Endodermal cell (in vitro differentiated cells): ENCODE results near the gene TPP1. TPM values are rescaled to one million over a fixed set of nuclear protein-coding genes. Genes with fewer than 3 reads are reported as not detected.

Experiments
- DNase-seq: peaks from one replicate; pipeline ENCODE4 v3.0.0-alpha.2; 2017
- H3K27ac ChIP-seq: 2 replicates; pipeline ENCODE4 v1.5.1; 2013; ENCODE audit warnings: mild to moderate bottlenecking, low read depth, low read length, moderate library complexity
- H3K27me3 ChIP-seq: 2 replicates; pipeline ENCODE4 v1.6.1; 2013; ENCODE audit warnings: mild to moderate bottlenecking, low read length, moderate library complexity; ENCODE audit not compliant: insufficient read depth, control insufficient read depth, poor library complexity, severe bottlenecking
- H3K36me3 ChIP-seq: 2 replicates; pipeline ENCODE4 v1.7.0; 2013; ENCODE audit warnings: mild to moderate bottlenecking, low read length, moderate library complexity; ENCODE audit not compliant: control insufficient read depth, insufficient read depth
- H3K4me1 ChIP-seq: one replicate; pipeline ENCODE4 v1.7.0; 2013; ENCODE audit warnings: low read length; ENCODE audit not compliant: control insufficient read depth, insufficient read depth
- H3K4me3 ChIP-seq: 2 replicates; pipeline ENCODE4 v1.5.1; 2013; ENCODE audit warnings: mild to moderate bottlenecking, low read length, moderate library complexity
- H3K9ac ChIP-seq: 2 replicates; pipeline ENCODE4 v1.6.1; 2013; ENCODE audit warnings: mild to moderate bottlenecking, low read length, moderate library complexity; ENCODE audit not compliant: poor library complexity, severe bottlenecking; ENCODE audit errors: extremely low read depth
- H3K9me3 ChIP-seq: 2 replicates; pipeline ENCODE4 v1.6.1; 2013; ENCODE audit warnings: mild to moderate bottlenecking, low read length, moderate library complexity; ENCODE audit not compliant: control insufficient read depth
- H3K27ac Mint-ChIP-seq: 2 replicates; pipeline ENCODE4 v1.8.0; 2020; ENCODE audit warnings: mixed read lengths
- H3K27me3 Mint-ChIP-seq: 2 replicates; pipeline ENCODE4 v1.8.0; 2021; ENCODE audit warnings: mild to moderate bottlenecking, mixed read lengths; ENCODE audit not compliant: insufficient read depth
- H3K36me3 Mint-ChIP-seq: 2 replicates; pipeline ENCODE4 v1.8.0; 2020; ENCODE audit warnings: low read depth, mixed read lengths
- H3K4me1 Mint-ChIP-seq: 2 replicates; pipeline ENCODE4 v1.8.0; 2020; ENCODE audit warnings: mixed read lengths
- H3K4me3 Mint-ChIP-seq: 2 replicates; pipeline ENCODE4 v1.8.0; 2020; ENCODE audit warnings: mild to moderate bottlenecking, moderate library complexity, mixed read lengths
- H3K9me3 Mint-ChIP-seq: 2 replicates; pipeline ENCODE4 v1.8.0; 2020; ENCODE audit warnings: mild to moderate bottlenecking, mixed read lengths
- WGBS, 2 experiments: methylation state at CpG; one replicate each; pipeline versions ENCODE4 v1.1.5 to v1.1.7; 2013; ENCODE audit warnings: missing lambda C conversion rate in 2 of 2, mixed read lengths in 1 of 2; ENCODE audit not compliant: insufficient coverage in 1 of 2, insufficient read length in 1 of 2; 5-methylcytosine and 5-hydroxymethylcytosine counted together
- total RNA-seq, 2 donors: library from RNA; stranded (reverse); fragmentation: NEBNext Ultra II Directional in 1 of 2; extraction: Animal tissue kit (Norgen Biotek cat#: 25700) in 1 of 2; gene quantifications; 2 replicates in 1 of 2; 3 replicates in 1 of 2; pipeline ENCODE4 v1.2.1, GENCODE V29; 2021
- TF ChIP-seq, protein P1 (sequence below): fragments of 200-600 bp; sonication (generic); conservative IDR thresholded peaks from 2 replicates; pipeline ENCODE4 v1.5.0; 2021; ENCODE audit warnings: antibody characterized with exemption, mild to moderate bottlenecking

TPP1 gene
- total RNA-seq, 2 donors from 2014 or later, result 68.3 to 71.0 TPM

DNA sequence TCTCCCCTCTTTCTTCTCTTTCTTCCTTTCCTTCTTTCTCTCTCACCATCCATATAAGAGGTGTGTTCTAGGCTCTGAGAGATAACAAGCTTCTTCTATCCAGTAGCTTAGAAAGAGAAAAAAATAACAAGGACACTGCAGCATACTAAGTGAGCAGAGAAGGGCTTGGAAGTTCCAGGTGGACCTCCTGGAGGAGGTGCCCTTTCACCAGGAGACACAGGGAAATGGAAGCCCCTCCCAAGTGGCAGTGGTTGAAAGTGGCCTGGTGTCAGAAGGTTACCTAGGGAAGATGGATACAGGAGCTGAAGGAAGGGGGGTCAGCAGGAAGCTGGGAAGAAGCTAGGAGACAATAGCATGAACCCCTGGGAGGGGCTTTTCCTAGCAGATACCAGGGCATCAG lies 30.9 kb upstream of the TPP1 start:
- Histone ChIP-seq H3K27me3 (no peaks in the 10 kb centered on the region), H3K9me3 (no peaks in the 10 kb centered on the region), H3K4me3 (no peak overlapping the region), H3K9ac (no peak overlapping the region), H3K36me3 (peaks cover 3% of the 10 kb centered on the region), H3K4me1 (no peaks in the 10 kb centered on the region), H3K27ac (no peak overlapping the region)
- no peaks in the 10 kb centered on the region for H3K9me3 Mint-ChIP-seq
- TF ChIP-seq, protein P1, sequence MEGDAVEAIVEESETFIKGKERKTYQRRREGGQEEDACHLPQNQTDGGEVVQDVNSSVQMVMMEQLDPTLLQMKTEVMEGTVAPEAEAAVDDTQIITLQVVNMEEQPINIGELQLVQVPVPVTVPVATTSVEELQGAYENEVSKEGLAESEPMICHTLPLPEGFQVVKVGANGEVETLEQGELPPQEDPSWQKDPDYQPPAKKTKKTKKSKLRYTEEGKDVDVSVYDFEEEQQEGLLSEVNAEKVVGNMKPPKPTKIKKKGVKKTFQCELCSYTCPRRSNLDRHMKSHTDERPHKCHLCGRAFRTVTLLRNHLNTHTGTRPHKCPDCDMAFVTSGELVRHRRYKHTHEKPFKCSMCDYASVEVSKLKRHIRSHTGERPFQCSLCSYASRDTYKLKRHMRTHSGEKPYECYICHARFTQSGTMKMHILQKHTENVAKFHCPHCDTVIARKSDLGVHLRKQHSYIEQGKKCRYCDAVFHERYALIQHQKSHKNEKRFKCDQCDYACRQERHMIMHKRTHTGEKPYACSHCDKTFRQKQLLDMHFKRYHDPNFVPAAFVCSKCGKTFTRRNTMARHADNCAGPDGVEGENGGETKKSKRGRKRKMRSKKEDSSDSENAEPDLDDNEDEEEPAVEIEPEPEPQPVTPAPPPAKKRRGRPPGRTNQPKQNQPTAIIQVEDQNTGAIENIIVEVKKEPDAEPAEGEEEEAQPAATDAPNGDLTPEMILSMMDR, result no peak
- H3K27ac Mint-ChIP-seq, result no peak overlapping the region
- no peak for DNase-seq
- H3K27me3 Mint-ChIP-seq, result no peaks in the 10 kb centered on the region
- H3K4me1 Mint-ChIP-seq, result no peaks in the 10 kb centered on the region
- no peaks in the 10 kb centered on the region for H3K36me3 Mint-ChIP-seq
- H3K4me3 Mint-ChIP-seq, result no peak overlapping the region

DNA sequence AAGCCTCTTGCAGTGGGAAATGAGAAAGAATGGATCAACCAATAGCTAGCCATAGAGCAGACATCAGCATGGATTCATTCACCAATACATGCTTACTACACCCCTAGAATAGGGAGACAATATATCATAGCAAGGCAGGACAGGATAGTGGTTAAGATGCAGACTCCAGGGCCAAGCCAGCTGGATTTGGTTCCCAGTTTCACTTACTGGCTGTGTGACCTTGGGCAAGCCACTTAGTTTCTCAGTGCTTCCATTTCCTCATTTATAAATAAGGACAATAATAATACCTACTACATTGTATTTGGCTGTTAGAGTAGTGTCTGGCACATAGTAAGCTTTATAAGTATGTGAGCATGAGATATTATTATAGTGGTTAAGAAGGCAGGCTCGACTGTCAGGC lies 29.3 kb upstream of the TPP1 start:
- peaks cover 3% of the 10 kb centered on the region for H3K36me3 ChIP-seq
- H3K27ac Mint-ChIP-seq, result no peak overlapping the region
- no peaks in the 10 kb centered on the region for H3K4me1 Mint-ChIP-seq
- no peak overlapping the region for H3K27ac ChIP-seq
- no peaks in the 10 kb centered on the region for H3K27me3 ChIP-seq
- H3K9me3 Mint-ChIP-seq, result no peaks in the 10 kb centered on the region
- no peaks in the 10 kb centered on the region for H3K36me3 Mint-ChIP-seq
- DNase-seq, result peak; percentile 3
- 82% methylated on average over 1 of the region's 1 CpG; no CpG with 5 or more reads in 1 of the 2 experiments for WGBS, 2 experiments
- H3K9me3 ChIP-seq, result no peaks in the 10 kb centered on the region
- no peaks in the 10 kb centered on the region for H3K27me3 Mint-ChIP-seq
- TF ChIP-seq, protein P1, result no peak
- H3K4me3 Mint-ChIP-seq, result no peak overlapping the region
- H3K4me3 ChIP-seq, result no peak overlapping the region
- H3K9ac ChIP-seq, result no peak overlapping the region
- H3K4me1 ChIP-seq, result no peaks in the 10 kb centered on the region

DNA sequence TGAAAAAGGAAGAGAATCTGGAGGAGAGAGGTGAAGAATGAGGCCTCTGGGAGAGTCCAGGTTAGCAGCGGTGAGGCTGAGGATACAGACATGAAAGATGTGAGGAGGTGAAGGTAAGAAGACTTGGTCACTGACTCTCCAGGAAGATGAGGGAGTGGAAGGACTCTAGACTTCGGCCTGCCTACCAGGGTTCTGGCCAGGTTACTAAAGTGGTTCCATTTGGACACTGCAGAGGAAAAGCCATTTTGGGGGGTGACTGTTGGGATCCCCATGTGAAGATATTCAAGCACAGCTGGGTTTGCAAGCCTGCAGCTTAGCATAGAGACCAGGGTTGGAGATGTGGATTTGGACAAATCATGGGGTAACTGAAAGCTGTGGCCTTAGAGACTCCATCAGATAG lies 28.6 kb upstream of the TPP1 start:
- H3K27me3 Mint-ChIP-seq, result no peaks in the 10 kb centered on the region
- H3K36me3 ChIP-seq, result peaks cover 3% of the 10 kb centered on the region
- TF ChIP-seq, protein P1, result no peak
- peak; percentile 28 for DNase-seq
- H3K4me3 ChIP-seq, result no peak overlapping the region
- no peaks in the 10 kb centered on the region for H3K4me1 ChIP-seq
- no peaks in the 10 kb centered on the region for H3K4me1 Mint-ChIP-seq
- H3K9ac ChIP-seq, result no peak overlapping the region
- no peaks in the 10 kb centered on the region for H3K9me3 ChIP-seq
- H3K36me3 Mint-ChIP-seq, result no peaks in the 10 kb centered on the region
- H3K27ac Mint-ChIP-seq, result no peak overlapping the region
- no peaks in the 10 kb centered on the region for H3K27me3 ChIP-seq
- no peak overlapping the region for H3K27ac ChIP-seq
- 90 to 92% methylated on average over 2 of the region's 2 CpGs for WGBS, 2 experiments
- H3K9me3 Mint-ChIP-seq, result no peaks in the 10 kb centered on the region
- H3K4me3 Mint-ChIP-seq, result no peak overlapping the region
